ENCODE data around the gene MS4A15. TPM values are rescaled to one million over a fixed set of nuclear protein-coding genes. Genes with fewer than 3 reads are reported as not detected.

The MS4A15 gene
- total and polyA plus RNA-seq, 2 donors (not counting 1 experiment from before 2014, with no cell fraction given) = not detected

GRCh38 chr11:60777106-60777505 lies 20.4 kb downstream of the MS4A15 start:
- Histone ChIP-seq H4K20me1 (ENCODE audit: control insufficient read depth, insufficient read depth, low read length, poor library complexity, severe bottlenecking) (no peaks in the 10 kb centered on the region), H3K27me3 (replicated peaks in 1 of 4; ENCODE audit: control extremely low read depth in 1 of 4, control insufficient read depth in 3 of 4, insufficient read depth in 4 of 4, low read length in 3 of 4) (peaks cover 0 to 2% (median under 1%) of the 10 kb centered on the region in 4 experiments), H3K4me2 (replicated peaks; ENCODE audit: low read depth, low read length, poor library complexity, severe bottlenecking) (no peak overlapping the region), H3K4me1 (ENCODE audit: control insufficient read depth in 2 of 2, insufficient read depth in 2 of 2, low read length in 2 of 2) (peaks cover 3 to 11% of the 10 kb centered on the region in 2 donors), H3K36me3 (replicated peaks in 1 of 2; ENCODE audit: control extremely low read depth in 1 of 2, control insufficient read depth in 1 of 2, extremely low read depth in 1 of 2, insufficient read depth in 2 of 2, low read length in 1 of 2) (no peaks in the 10 kb centered on the region), H3K9me3 (ENCODE audit: control extremely low read depth in 1 of 3, control insufficient read depth in 2 of 3, insufficient read depth in 1 of 3, low read length in 2 of 3) (peaks cover 0 to 2% (median 0%) of the 10 kb centered on the region in 3 donors), H2AFZ (ENCODE audit: insufficient read depth, low read depth, low read length, poor library complexity, severe bottlenecking) (no peak overlapping the region), H3K9ac (ENCODE audit: low read length) (no peak overlapping the region), H3K79me2 (ENCODE audit: control insufficient read depth, insufficient read depth, low read length) (no peaks in the 10 kb centered on the region), H3K27ac (ENCODE audit: low read length in 2 of 2) (no peak overlapping the region), H3K4me3 (ENCODE audit: control extremely low read depth in 1 of 5, extremely low read depth in 1 of 5, insufficient read depth in 1 of 5, low read depth in 2 of 5, low read length in 4 of 5) (no peak overlapping the region)
- H3K4me3 Mint-ChIP-seq = no peak overlapping the region
- peaks cover 11% of the 10 kb centered on the region for H3K4me1 Mint-ChIP-seq
- no peak overlapping the region for H3K27ac Mint-ChIP-seq
- DNase-seq = no peak
- intact Hi-C loops (cut with micrococcal nuclease) = no loop called here
- ChIA-PET POLR2A (interaction anchor here (0.6 kb wide), 1 partner anchor 424 kb away, joined by 8 read pairs; no protein-coding TSS in a partner anchor), CTCF (interaction anchor here (0.6 to 9.5 kb wide), 8 partner anchors 9 to 512 kb away, joined by 3 to 102 read pairs (median 4); no protein-coding TSS in a partner anchor)
- peaks cover 4% of the 10 kb centered on the region for H3K27me3 Mint-ChIP-seq
- no peak for ATAC-seq (ENCODE audit: low read depth)
- 90% methylated on average over 3 of the region's 4 CpGs for WGBS (ENCODE audit: insufficient coverage)
- no peak for TF ChIP-seq EZH2 (IDR thresholded peaks at IDR 0.05; ENCODE audit: borderline replicate concordance, insufficient read depth, low read depth, low read length, poor library complexity, severe bottlenecking)
- no peak for TF ChIP-seq CTCF (IDR thresholded peaks at IDR 0.05)
- no peaks in the 10 kb centered on the region for H3K9me3 Mint-ChIP-seq (ENCODE audit: insufficient read depth)

GRCh38 chr11:60777572-60777971 lies 20.9 kb downstream of the MS4A15 start:
- DNase-seq (no peak), ATAC-seq (ENCODE audit: low read depth) (no peak)
- Mint-ChIP-seq H3K4me1 (peaks cover 11% of the 10 kb centered on the region), H3K27ac (no peak overlapping the region), H3K9me3 (ENCODE audit: insufficient read depth) (no peaks in the 10 kb centered on the region), H3K4me3 (no peak overlapping the region), H3K27me3 (peaks cover 4% of the 10 kb centered on the region)
- Histone ChIP-seq H2AFZ (ENCODE audit: insufficient read depth, low read depth, low read length, poor library complexity, severe bottlenecking) (no peak overlapping the region), H3K9me3 (ENCODE audit: control extremely low read depth in 1 of 3, control insufficient read depth in 2 of 3, insufficient read depth in 1 of 3, low read length in 2 of 3) (peaks cover 0 to 2% (median 0%) of the 10 kb centered on the region in 3 donors), H3K4me3 (ENCODE audit: control extremely low read depth in 1 of 5, extremely low read depth in 1 of 5, insufficient read depth in 1 of 5, low read depth in 2 of 5, low read length in 4 of 5) (no peak overlapping the region), H3K9ac (ENCODE audit: low read length) (no peak overlapping the region), H3K4me2 (replicated peaks; ENCODE audit: low read depth, low read length, poor library complexity, severe bottlenecking) (no peak overlapping the region), H3K79me2 (ENCODE audit: control insufficient read depth, insufficient read depth, low read length) (no peaks in the 10 kb centered on the region), H3K36me3 (replicated peaks in 1 of 2; ENCODE audit: control extremely low read depth in 1 of 2, control insufficient read depth in 1 of 2, extremely low read depth in 1 of 2, insufficient read depth in 2 of 2, low read length in 1 of 2) (no peaks in the 10 kb centered on the region), H3K27me3 (replicated peaks in 1 of 4; ENCODE audit: control extremely low read depth in 1 of 4, control insufficient read depth in 3 of 4, insufficient read depth in 4 of 4, low read length in 3 of 4) (no peaks in the 10 kb centered on the region), H3K27ac (ENCODE audit: low read length in 2 of 2) (no peak overlapping the region), H4K20me1 (ENCODE audit: control insufficient read depth, insufficient read depth, low read length, poor library complexity, severe bottlenecking) (no peaks in the 10 kb centered on the region), H3K4me1 (ENCODE audit: control insufficient read depth in 2 of 2, insufficient read depth in 2 of 2, low read length in 2 of 2) (peaks cover 3 to 11% of the 10 kb centered on the region in 2 donors)
- intact Hi-C loops (cut with micrococcal nuclease) = no loop called here
- no CpG with 5 or more reads among the region's 2 CpGs for WGBS (ENCODE audit: insufficient coverage)
- TF ChIP-seq CTCF (IDR thresholded peaks at IDR 0.05) = no peak
- no peak for TF ChIP-seq EZH2 (IDR thresholded peaks at IDR 0.05; ENCODE audit: borderline replicate concordance, insufficient read depth, low read depth, low read length, poor library complexity, severe bottlenecking)
- ChIA-PET POLR2A (interaction anchor here (0.6 kb wide), 1 partner anchor 424 kb away, joined by 8 read pairs; no protein-coding TSS in a partner anchor), CTCF (interaction anchor here (0.6 to 9.5 kb wide), 9 partner anchors 8 to 512 kb away, joined by 3 to 102 read pairs (median 4); no protein-coding TSS in a partner anchor)

Measured in B cell (primary cell).